CMK (cell line): ENCODE results near the gene CORO7.

Experiments used
- DNase-seq: peaks from one replicate; pipeline ENCODE4 v3.0.0-alpha.2; 2010; ENCODE audit warnings: low read depth

The CORO7 gene

DNA sequence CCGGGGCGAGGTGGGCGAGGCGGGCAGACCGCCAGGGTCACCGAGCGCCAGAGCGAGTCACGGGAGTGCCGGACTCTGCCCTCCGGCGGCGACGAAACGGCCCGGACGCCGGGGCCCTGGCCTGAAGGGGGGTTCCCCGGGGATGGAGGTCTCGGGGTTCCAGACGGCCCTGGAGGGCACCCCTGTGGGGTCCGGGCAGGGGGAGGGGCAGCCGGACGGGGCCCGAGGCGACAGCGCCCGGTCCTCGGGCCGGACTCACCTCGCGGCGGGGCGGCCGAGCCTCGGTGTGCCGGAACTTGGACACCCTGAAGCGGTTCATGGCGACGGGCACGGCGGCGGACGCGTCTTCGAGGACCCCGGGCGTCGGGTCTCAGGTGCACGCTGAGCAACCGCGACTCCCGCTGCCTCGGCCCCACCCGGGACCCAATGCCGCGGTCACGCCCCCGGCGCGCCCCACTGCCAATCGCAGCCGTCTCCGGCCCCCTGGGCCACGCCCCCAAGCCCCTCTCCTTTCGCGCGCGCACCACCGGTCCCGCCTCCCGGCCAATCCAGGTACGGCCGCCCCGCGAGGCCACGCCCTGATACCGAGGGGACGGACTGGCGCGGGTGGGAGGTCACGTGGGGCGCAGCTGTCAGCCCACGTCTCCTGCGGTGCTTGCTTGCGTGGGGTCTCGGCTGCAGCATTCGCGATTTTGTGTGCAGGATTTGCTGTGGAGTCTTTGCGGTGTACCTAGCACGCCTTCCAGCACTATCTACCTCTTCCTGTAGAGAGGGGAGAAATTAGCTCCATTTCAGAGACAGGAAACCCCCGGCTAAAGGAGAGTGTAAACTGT is at the start of gene CORO7:
TSS of gene CORO7 (minus strand) at position 397 of the 833 bp plus-strand sequence. CDS start at position 319, 78 bp downstream.
- DNase-seq: peak; percentile 81

DNA sequence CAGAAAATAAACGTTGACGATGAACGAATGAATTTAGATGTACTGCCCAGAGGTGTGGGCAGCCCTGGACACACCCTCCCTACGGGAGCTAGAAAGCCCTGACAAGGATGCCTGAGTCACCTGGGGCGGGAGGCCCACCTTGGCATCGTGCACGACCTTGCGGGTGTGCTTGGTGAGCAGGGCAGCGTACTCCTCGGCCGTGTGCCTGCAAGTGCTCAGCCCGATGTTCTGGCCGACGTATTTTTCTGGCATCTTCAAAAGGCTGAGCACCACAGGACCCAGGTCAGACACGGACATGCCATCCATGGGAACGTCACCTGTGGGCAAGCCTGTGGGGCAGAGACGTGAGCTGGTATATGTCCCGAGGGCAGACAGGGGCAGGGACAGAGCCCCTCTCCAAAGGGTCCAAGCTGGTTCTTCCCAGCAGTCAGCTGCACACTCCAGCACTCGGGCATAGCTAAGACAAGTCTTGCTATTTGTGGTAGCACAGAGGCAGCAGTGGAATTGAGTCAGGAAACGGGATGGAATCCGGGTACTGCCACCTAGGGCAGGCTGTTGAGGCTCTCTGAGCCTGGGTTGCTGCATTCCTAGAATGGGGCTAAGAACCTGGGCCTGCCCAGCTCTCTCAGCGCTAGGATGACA is 47.2 kb upstream of the CORO7 start:
- DNase-seq: no peak

DNA sequence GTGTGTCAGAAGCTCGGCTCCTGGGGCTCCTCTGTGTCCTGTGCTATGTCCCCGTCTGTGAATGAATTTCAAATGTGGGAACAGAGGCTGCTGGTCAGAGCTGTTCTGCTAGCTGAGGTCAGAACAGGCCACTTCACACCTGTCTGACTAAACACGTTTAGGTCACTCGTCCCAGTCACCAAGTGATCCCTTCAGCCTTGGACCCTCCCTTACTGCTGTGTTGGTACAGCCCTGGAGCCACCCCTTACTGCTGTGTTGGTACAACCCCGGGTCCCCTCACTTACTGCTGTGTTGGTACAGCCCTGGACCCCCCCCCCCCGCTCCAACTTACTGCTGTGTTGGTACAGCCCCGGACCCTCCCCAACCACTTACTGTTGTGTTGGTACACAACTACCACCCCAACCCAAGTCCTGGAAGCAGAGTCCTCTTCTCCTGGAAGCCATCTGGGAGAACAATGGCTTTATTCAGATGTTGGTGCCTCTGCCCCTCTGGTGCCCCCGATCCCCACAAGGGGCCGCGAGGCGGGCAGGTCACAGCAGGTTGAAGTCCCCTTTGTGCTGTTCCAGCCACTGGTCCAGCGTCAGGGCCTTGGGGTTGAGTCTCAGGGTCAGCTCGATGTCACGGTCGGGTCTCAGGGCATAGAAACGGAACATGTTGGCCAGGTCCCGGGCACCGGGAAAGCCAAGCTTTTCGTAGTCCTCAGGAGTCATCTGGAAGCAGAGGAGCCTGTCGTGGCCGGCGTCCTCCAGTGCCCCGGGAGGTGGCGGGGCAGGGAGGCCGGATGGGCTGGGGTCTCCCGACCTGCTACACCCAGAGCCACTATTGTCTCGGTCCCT is 45.1 kb upstream of the CORO7 start:
- DNase-seq: no peak

DNA sequence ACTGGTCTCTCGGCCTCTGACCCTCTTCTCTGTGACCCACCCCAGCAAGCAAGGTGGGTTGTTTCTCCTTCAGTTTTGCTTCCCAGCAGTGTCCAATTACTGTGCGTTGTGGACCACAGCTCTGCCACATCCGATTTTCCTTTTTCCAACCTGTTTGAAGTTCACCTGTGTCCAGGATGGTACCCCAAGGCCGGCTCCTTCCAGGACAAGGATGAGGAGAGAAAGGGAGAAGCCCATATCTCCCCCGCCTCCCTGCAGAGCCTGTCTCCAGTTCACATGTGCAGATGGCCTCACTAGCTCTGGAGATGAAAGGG is 44.5 kb upstream of the CORO7 start:
- no peak for DNase-seq

DNA sequence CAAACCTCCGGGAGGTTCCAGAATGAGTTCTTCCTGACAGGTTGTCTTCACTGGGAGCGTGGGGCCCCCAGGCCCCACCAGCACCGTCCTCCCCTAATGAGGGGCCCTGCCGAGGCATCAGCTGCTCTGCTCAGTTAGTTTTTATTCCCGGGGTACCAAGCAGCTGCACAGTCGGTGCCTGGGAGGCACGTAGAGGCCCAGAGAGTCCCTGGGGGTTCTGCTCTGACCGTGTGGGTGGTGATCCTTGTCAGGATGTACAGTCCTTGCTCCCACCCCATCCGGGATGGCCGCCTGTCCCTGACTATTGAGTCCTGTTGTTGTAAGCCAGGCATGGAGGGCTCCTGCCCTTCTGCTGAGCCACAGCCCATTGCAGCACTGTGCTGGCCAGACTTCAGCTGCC is 39.6 kb upstream of the CORO7 start:
- no peak for DNase-seq

DNA sequence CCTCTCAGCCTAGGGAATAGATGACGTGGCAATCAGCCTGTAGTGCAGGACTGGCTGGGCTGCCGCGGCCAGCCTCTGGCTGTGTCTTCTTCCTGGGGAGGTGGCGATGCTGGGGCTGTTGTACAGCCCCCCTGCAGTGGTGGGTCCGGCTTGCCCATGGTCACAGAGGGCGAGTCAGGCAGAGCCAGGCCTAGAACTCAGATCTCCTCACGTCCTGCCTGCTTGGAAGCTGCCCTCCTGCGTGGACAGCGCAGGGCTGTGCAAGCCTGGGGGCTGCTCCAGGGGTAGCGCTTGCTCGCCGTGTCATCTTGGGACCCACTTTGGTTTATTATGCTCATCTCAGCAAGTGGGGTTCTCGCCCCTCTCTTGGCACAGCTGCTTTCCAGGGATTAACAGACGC is 38.7 kb upstream of the CORO7 start:
- DNase-seq: no peak

DNA sequence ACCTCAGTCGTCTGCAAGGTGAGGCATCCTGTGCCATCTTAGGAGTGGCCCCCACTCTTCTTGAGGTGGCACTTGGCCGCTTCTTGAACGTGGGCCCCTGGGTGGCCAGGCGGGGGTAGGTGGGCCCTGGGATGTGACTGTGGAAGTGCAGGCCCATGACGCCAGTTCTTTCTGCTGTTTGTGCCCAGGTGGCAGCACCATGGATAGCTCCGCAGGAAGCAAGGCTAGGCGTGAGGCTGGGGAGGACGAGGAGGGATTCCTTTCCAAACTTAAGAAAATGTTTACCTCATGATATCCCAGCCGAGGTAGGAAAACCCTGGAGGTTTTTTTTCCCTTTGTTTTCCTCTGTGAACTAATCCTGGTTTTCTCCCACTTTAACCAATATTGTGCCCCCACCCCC is 38.2 kb upstream of the CORO7 start:
- DNase-seq: no peak

DNA sequence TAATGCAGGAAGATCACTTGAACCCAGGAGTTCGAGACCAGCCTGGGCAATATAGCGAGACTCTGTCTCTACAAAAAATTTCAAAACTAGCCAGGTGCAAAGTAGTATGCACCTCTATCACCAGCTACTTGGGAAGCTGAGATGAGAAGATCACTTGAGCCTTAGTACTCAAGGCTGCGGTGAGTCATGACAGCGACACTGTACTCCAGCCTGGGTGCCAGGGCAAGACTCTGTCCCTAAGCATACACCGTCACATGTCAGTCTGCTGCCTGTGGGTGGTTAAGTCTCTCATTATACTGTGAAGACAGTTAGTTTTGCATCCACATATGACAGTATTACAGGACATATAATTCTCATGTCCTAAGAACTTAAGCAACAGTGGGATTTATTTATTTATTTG is 36.3 kb upstream of the CORO7 start:
- DNase-seq: no peak

DNA sequence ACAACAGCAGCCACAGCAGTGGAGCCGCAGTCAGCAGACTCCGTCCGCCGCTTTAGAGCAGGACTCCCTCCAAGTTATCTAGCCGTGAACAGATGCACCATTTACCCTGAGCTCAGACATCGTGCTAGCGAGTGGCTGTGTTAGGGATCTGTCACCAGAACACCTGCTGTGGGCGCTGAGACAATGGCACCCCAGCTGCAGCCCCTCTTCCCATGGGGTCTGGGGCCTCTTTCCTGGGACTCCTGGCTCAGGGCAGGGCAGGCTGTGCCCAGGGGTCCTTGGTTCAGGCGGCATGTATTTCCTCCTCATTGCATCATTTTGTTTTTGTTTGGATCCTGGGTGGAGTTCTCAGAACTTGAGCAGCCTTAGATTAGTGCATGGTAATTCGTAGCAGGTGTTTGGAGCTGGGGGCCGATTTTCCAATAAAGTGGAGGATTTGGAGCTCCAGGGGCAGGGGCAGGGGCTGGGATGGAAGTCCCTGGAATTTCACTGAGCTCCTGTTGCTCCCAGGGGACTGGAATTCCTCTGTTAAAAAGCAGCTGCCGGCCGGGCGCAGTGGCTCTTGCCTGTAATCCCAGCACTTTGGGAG is 34.6 kb upstream of the CORO7 start:
- DNase-seq: no peak

DNA sequence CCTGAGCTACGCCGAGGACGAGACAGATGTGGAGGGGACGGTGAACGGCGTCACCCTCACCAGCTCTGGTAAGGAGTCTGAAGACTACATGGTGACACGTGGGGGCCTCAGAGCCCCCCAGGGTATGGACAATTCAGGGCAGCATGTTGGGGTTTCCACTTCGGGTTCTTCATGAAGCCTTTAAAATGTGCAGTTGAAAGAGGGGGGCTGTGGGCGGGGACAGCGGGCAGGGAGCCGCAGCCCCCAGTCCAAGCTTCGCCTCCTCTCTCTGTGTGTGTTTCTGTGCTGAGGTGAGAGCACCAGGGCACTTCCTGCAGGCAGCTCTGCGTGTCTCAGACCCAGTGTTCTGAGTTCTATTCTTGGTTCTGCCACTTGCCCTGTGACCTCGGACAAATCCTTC is 34.0 kb upstream of the CORO7 start:
- no peak for DNase-seq

DNA sequence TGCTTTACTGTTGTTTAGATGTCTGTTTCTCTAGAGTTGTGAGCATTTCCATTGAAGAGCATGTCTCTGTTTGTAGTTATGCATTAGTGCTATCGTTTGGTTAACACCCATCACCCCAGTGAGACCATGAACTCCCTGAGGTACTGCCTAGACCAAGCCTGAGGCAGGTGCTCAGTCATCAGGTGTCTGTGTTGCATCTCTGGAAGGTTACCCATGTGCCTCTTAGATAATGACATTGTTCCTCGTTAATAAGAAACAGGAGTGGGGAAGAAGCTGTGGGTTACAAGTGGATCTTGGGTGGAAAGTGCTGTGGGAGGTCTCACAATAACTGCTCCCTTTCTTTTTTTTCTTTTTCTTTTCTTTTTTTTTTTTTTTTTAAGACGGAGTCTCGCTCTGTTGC is 27.6 kb upstream of the CORO7 start:
- DNase-seq: no peak

DNA sequence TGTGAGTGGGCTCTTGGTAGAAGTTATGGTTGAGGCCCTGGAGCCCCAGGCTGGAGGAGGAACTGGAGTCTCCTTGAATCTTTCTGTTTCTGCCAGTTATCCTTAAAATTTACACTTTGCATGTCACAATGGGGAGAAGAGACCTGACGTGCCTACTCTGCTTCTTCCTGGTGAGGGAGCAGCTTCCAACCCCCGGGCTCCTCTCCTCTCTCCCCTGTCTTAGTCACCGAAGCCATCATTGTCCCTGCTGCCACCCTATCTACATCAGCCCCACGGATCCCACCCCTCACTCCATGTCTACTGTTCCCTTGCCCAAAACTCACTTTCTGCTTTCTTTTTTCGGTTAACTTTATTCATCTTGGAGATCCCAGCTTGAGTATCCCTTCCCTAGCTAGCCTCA is 26.9 kb upstream of the CORO7 start:
- DNase-seq: no peak

DNA sequence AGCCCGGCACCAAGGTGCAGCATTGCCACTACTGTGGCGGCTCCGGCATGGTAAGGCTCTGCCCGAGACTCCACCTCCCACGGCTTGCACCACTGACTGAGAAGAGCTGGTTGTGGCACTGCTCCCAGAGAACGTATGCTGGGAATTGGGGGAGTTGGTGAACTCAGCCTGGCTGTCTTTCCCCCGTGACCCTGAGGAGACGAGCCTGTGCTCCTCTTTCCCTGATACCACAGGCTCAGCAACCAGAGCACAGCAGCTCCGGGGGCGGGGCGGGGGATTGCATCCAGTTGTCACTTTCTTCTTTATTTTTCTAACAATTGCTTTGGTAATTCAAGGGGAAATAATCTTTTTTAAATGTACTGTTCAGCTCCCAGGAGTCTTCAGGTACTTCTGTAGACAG is 26.0 kb upstream of the CORO7 start:
- no peak for DNase-seq

DNA sequence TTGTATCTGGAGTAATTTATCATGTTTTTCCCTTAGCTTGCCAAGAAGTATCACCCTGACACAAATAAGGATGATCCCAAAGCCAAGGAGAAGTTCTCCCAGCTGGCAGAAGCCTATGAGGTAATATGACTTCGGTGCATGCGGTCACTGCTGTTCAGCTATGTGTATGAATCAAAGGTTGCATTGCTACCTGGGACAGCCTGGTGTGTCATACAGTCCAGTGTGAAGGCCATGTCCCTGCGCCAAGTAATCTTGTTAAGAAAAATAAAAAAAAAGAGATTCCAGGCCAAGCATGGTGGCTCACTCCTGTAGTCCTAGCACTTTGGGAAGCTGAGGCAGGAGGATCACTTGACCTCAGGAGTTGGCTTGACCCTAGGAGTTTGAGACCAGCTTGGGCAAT is 21.0 kb upstream of the CORO7 start:
- no peak for DNase-seq

DNA sequence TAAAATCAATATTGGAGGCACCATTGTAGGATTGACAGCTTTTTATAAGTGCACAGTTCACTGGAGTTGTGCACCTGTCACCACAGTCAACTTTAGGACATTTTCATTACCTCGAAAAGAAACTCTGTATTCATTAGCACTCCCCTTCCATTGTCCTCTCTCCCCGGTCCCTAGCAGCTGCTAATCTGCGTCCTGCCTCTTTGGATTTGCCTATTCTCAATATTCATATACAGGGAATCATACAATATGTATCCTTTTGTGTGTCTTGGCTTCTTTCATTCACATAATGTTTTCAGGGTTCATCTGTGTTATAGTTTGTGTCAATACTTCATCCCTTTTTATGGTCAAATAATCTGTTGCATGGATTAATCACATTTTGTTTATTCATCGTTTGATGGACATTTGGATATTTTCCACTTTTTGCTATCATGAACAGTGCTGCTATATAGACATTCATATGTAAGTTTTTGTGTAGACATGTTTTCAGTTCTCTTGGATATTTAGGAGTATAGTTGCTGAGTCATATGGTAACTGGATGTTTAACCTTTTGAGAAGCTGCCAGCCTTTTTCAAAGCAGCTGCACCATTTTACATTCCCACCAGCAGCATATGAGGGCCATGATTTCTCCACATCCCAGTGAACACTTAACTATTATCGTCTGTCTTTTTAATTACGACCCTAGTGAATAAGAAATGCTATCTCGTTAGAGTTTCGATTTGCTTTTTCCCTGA is 19.1 kb upstream of the CORO7 start:
- no peak for DNase-seq

DNA sequence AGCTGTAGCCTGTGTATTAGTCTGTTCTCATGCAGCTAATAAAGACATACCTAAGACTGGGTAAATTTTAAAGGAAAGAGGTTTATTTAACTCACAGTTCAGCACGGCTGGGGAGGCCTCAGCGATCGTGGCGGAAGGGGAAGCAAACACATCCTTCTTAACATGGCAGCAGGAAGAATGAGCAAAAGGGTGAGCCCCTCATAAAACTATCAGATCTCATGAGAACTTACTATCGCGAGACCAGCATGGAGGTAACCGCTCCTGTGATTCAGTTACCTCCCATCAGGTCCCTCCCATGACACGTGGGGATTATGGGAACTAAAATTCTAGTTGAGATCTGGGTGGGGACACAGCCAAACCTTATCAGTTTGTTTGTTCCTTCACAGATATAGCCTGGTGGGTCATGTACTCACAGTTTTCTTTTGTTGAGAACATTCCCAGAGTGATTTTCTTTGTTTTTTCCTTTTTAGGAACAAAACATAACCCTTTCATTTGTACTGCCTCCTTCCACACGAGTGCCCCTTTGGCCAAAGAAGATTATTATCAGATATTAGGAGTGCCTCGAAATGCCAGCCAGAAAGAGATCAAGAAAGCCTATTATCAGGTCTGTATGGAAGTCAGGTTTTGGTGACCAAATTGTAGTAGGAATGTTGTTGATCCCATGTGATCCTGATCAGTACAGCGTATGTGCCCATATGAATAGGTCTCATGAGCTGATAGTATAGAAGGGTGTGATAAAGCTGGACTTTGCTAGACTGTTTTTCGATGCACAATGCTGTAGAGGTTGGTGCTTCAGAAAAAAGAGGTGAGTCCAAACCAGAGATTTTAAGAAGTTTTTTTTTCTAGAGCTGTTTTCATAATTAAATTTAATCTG is 17.8 kb upstream of the CORO7 start:
- no peak for DNase-seq

DNA sequence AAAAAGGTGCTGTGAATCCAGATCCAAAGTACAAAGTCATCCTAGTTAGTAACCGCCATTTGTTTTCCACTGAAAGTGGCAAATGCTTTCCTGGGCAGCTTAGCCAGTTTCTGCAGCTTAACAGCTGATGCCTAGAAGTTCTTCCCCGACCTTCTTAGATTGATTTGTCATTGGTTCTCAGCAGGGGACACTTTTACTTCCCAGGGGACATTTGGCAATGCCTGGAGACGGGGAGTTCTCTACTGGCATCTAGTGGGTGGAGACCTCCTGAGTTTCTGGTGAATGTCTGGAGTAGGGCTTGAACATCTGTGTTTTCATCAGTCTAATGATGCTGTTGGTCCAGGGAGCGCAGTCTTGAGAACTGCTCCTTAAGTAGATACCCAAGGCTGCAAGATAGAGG is 16.8 kb upstream of the CORO7 start:
- DNase-seq: no peak

DNA sequence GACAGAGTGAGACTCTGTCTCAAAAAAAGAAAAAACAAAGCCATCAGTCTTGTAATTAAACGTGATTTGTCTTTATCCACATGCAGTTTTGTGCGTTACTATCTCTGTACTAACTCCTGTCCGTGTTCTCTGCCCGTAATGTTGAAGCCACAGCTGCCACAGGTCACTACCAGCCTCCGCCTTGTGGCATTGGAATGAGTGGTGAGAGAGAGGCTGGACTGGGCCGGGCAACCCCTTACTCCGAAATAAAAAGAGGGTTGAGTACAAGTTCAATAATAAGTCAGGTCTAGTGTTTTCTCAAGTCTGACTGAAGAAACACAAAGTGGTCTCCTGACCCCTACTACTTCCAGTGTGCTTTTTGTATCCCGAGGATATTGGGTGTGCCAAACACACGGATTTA is 14.6 kb upstream of the CORO7 start:
- DNase-seq: no peak

DNA sequence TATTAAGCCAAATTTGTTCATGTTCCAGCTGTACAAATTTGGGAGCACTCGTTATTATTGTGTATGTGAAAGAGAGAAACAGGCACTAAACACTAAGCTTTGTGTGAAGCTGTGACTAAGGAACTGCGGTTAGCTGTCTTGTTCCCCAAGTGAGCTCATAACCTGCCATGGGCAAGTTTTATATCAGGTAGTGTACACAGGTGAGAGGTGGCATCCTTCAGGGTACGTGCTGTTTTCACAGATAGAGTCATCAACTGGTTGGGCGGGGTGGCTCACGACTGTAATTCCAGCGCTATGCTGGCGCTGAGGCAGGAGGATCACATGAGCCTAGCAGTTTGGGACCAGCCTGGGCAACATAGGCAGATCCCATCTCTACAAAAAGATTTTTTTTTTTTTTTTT is 12.1 kb upstream of the CORO7 start:
- no peak for DNase-seq

DNA sequence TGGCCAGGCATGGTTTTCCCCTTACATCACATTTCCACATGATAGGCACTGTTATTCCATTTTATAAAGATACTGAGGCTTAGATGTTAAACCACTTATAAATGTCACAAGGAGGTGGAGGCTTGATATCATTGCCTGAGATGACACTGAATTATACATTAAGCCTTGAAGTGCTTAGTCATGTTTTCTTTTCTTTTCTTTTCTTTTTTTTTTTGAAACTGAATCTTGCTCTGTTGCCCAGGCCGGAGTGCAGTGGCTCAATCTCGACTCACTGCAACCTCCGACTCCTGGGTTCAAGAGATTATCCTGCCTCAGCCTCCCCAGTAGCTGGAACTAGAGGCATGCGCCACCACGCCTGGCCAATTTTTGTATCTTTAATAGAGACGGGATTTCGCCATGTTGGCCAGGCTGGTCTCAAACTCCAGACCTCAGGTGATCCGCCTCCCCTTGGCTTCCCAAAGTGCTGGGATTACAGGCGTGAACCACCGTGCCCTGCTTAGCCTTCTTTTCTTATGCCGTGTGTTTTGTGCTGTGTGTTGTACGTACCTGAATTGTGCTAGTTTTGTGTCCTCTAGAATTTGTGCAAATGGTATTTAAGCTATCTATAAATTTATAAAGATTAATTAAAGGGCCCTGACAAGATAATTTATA is 10.5 kb upstream of the CORO7 start:
- DNase-seq: no peak
